Neuronal stem cell (in vitro differentiated cells): ENCODE results near the gene CCNJ.
A peak's percentile ranks its signal among the peaks of the same experiment; 100 is the strongest.

ENCODE experiments used
- DNase-seq: peaks from one replicate; pipeline ENCODE4 v3.0.0-alpha.2; 2013; ENCODE audit warnings: low spot score
- H2AFZ ChIP-seq: one replicate; pipeline ENCODE4 v1.6.1; 2013; ENCODE audit warnings: mild to moderate bottlenecking, low read length, inconsistent platforms
- H2AK5ac ChIP-seq: 2 replicates; pipeline ENCODE4 v1.6.1; 2013; ENCODE audit warnings: low read depth, mild to moderate bottlenecking, inconsistent platforms, low read length, moderate library complexity, mixed read lengths
- H2BK120ac ChIP-seq: 2 replicates; pipeline ENCODE4 v1.6.1; 2013; ENCODE audit warnings: low read depth, mild to moderate bottlenecking, inconsistent platforms, low read length, moderate library complexity, mixed read lengths
- H2BK12ac ChIP-seq: one replicate; pipeline ENCODE4 v1.6.1; 2013; ENCODE audit warnings: low read length, inconsistent platforms
- H2BK15ac ChIP-seq: 2 replicates; pipeline ENCODE4 v1.6.1; 2013; ENCODE audit warnings: mild to moderate bottlenecking, low read length, inconsistent platforms, mixed read lengths
- H2BK5ac ChIP-seq: one replicate; pipeline ENCODE4 v1.6.1; 2013; ENCODE audit warnings: inconsistent platforms, mild to moderate bottlenecking, low read length, moderate library complexity
- H3K14ac ChIP-seq: one replicate; pipeline ENCODE4 v1.6.1; 2013; ENCODE audit warnings: low read length, inconsistent platforms
- H3K18ac ChIP-seq: 2 replicates; pipeline ENCODE4 v1.6.1; 2013; ENCODE audit warnings: low read length, inconsistent platforms
- H3K23ac ChIP-seq: 2 replicates; pipeline ENCODE4 v1.6.1; 2013; ENCODE audit warnings: low read depth, mild to moderate bottlenecking, mixed read lengths, low read length, inconsistent platforms; ENCODE audit not compliant: poor library complexity
- H3K27ac ChIP-seq: replicated peaks from 3 replicates; pipeline ENCODE4 v1.5.1; 2013; ENCODE audit warnings: low read length, inconsistent platforms
- H3K27me3 ChIP-seq, 3 experiments: 2 replicates each; pipeline ENCODE4 v1.6.1; 2013; ENCODE audit warnings: low read length in 3 of 3, mild to moderate bottlenecking in 2 of 3, inconsistent platforms in 1 of 3, low read depth in 1 of 3, mixed read lengths in 1 of 3, moderate library complexity in 1 of 3; ENCODE audit not compliant: control insufficient read depth in 3 of 3, insufficient read depth in 3 of 3
- H3K36me3 ChIP-seq, 2 donors: replicated peaks in 1 of 2; 2 replicates each; pipeline ENCODE4 v1.6.1; 2013; ENCODE audit warnings: low read length in 2 of 2; ENCODE audit not compliant: control insufficient read depth in 2 of 2, insufficient read depth in 2 of 2
- H3K4ac ChIP-seq: 2 replicates; pipeline ENCODE4 v1.6.1; 2013; ENCODE audit warnings: inconsistent platforms, mild to moderate bottlenecking, low read length, moderate library complexity
- H3K4me1 ChIP-seq, 2 donors: 1 replicate in 1 of 2; 2 replicates in 1 of 2; pipeline ENCODE4 v1.6.1; 2013; ENCODE audit warnings: low read length in 2 of 2, low read depth in 1 of 2; ENCODE audit not compliant: control insufficient read depth in 2 of 2, insufficient read depth in 1 of 2
- H3K4me2 ChIP-seq: one replicate; pipeline ENCODE4 v1.6.1; 2013; ENCODE audit warnings: mild to moderate bottlenecking, low read length, inconsistent platforms; ENCODE audit not compliant: insufficient read depth, poor library complexity, severe bottlenecking
- H3K4me3 ChIP-seq, 2 donors: 2 replicates each; pipeline ENCODE4 v1.5.1; 2013; ENCODE audit warnings: low read length in 2 of 2, mild to moderate bottlenecking in 2 of 2, inconsistent platforms in 1 of 2, moderate library complexity in 1 of 2
- H3K79me1 ChIP-seq: one replicate; pipeline ENCODE4 v1.6.1; 2013; ENCODE audit warnings: low read depth, mild to moderate bottlenecking, inconsistent platforms, low read length, moderate library complexity
- H3K9ac ChIP-seq: one replicate; pipeline ENCODE4 v1.6.1; 2013; ENCODE audit warnings: mild to moderate bottlenecking, low read depth, low read length, inconsistent platforms; ENCODE audit not compliant: poor library complexity
- H3K9me3 ChIP-seq, 2 donors: replicated peaks in 1 of 2; 2 replicates each; pipeline versions ENCODE3 to v1.6.1; 2013; ENCODE audit warnings: low read length in 2 of 2, mild to moderate bottlenecking in 2 of 2, inconsistent platforms in 1 of 2, low read depth in 1 of 2, mixed read lengths in 1 of 2, moderate library complexity in 1 of 2; ENCODE audit not compliant: control insufficient read depth in 2 of 2, insufficient read depth in 1 of 2
- H4K8ac ChIP-seq: one replicate; pipeline ENCODE4 v1.6.1; 2013; ENCODE audit warnings: low read depth, mild to moderate bottlenecking, inconsistent platforms, low read length, moderate library complexity
- H4K91ac ChIP-seq: one replicate; pipeline ENCODE4 v1.6.1; 2013; ENCODE audit warnings: low read length, low read depth, mild to moderate bottlenecking, inconsistent platforms; ENCODE audit not compliant: poor library complexity
- WGBS, 2 donors: extraction: QIAGEN DNeasy Blood & Tissue Kit; methylation state at CpG; one replicate each; pipeline ENCODE4 v1.1.7; 2013; ENCODE audit warnings: missing lambda C conversion rate in 2 of 2, mixed read lengths in 1 of 2; ENCODE audit not compliant: insufficient read length in 2 of 2, insufficient replicate concordance in 1 of 2; ENCODE audit errors: extremely low coverage in 2 of 2; 5-methylcytosine and 5-hydroxymethylcytosine counted together

Gene CCNJ

DNA sequence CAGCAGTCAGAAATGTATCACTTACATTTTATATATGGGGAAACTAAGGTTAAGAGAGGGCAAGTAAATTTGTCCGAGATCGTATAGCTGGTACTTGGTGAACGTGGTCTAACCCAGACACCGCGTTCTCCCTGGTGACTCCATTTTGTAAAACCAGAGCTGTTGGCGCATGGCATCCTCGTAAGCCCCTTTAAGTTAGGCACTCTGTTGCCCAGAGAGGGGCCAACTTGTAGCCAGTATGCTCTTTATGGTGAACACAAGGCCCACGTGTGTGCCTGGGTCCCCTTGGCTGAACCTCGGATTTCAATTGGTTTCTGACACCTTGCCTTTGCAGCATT is 47.0 kb downstream of the CCNJ start:
- no peaks in the 10 kb centered on the region for H3K4me1 ChIP-seq
- no peaks in the 10 kb centered on the region for H3K9me3 ChIP-seq
- no peak overlapping the region for H4K8ac ChIP-seq
- no peak overlapping the region for H4K91ac ChIP-seq
- H3K4me2 ChIP-seq = peak overlapping the region; percentile 21
- no peak overlapping the region for H2AK5ac ChIP-seq
- DNase-seq = no peak
- no peak overlapping the region for H3K18ac ChIP-seq
- H2BK120ac ChIP-seq = no peak overlapping the region
- no peak overlapping the region for H3K14ac ChIP-seq
- H2BK15ac ChIP-seq = no peak overlapping the region
- H3K4ac ChIP-seq = no peak overlapping the region
- no peak overlapping the region for H2AFZ ChIP-seq
- no CpG with 5 or more reads among the region's 9 CpGs for WGBS, 2 donors
- H3K9ac ChIP-seq = no peak overlapping the region
- no peak overlapping the region for H3K27ac ChIP-seq
- H3K79me1 ChIP-seq = no peaks in the 10 kb centered on the region
- H3K27me3 ChIP-seq = peaks cover 0 to 23% (median 0%) of the 10 kb centered on the region in 3 experiments
- peak overlapping the region; percentile 89 for H3K23ac ChIP-seq
- H3K36me3 ChIP-seq = no peaks in the 10 kb centered on the region
- no peak overlapping the region for H2BK12ac ChIP-seq
- no peak overlapping the region for H3K4me3 ChIP-seq
- H2BK5ac ChIP-seq = no peak overlapping the region

DNA sequence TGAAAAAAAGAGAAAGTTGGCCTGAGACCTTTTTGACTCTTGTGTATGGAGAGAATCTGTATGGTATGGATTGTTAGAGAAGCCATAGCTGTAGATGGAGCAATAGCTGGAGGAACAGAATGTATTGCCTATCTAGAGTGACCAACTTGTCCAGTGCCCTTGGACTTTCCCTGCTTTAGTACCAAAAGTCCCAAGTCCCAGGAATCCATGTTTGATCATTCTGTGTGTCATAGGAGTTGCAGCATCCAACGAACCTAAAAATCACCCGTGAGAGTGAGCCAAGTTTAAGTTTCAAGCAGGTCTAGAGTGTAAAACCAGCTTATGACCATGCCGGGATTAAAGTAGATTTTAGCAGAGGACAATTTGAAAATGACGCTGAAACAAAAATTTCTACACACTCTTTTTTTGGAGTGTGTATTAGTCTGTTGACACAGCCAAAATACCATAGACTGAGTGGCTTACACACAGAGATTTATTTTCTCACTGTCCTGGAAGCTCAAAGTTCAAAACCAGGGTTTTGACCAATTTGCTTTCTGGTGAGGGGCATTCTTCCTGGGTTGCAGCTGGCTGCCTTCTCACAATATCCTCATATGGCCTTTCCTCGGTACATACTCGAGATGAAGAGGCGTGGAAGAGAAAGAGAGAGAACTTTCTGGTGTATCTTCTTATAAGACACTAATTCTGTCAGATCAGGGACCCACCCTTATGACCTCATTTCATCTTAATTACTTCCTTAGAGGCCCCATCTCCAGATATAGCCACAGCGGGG is 49.8 kb downstream of the CCNJ start:
- no peak for DNase-seq
- no peak overlapping the region for H2AK5ac ChIP-seq
- no peak overlapping the region for H3K27ac ChIP-seq
- H2BK12ac ChIP-seq = no peak overlapping the region
- H3K4me1 ChIP-seq = no peaks in the 10 kb centered on the region
- no peaks in the 10 kb centered on the region for H3K9me3 ChIP-seq
- no peak overlapping the region for H3K14ac ChIP-seq
- no peak overlapping the region for H3K4me2 ChIP-seq
- no peak overlapping the region for H3K4ac ChIP-seq
- H3K27me3 ChIP-seq = peaks cover 0 to 29% (median 0%) of the 10 kb centered on the region in 3 experiments
- H2BK15ac ChIP-seq = no peak overlapping the region
- no peaks in the 10 kb centered on the region for H3K79me1 ChIP-seq
- H3K36me3 ChIP-seq = no peaks in the 10 kb centered on the region
- H3K23ac ChIP-seq = no peak overlapping the region
- H2BK120ac ChIP-seq = no peak overlapping the region
- H2BK5ac ChIP-seq = no peak overlapping the region
- no peak overlapping the region for H4K8ac ChIP-seq
- H3K9ac ChIP-seq = no peak overlapping the region
- no peak overlapping the region for H4K91ac ChIP-seq
- H2AFZ ChIP-seq = no peak overlapping the region
- no peak overlapping the region for H3K4me3 ChIP-seq
- no CpG with 5 or more reads among the region's 8 CpGs for WGBS, 2 donors
- no peak overlapping the region for H3K18ac ChIP-seq

DNA sequence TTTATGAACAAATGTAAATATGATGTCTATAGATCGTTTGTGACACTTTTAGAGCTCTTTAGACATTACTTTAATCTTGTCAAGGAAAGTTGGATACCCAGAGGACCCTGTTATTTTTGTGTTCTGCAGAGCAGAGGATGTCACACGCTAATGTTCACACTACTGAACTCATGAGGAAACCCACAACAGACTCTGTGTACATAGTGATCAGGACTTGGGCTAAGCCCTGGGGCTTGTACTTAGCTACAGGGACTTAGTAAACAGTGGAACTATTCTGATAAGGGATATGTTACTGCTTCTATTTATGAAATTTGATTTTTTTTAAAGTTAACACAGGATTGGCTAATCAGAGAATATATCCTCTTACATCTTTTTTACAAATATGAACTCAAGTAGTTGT is 50.6 kb downstream of the CCNJ start:
- no peak overlapping the region for H3K4me3 ChIP-seq
- H2BK15ac ChIP-seq = no peak overlapping the region
- H3K27me3 ChIP-seq = peaks cover 0 to 29% (median 0%) of the 10 kb centered on the region in 3 experiments
- no CpG with 5 or more reads among the region's 2 CpGs for WGBS, 2 donors
- no peaks in the 10 kb centered on the region for H3K36me3 ChIP-seq
- no peak overlapping the region for H4K91ac ChIP-seq
- no peaks in the 10 kb centered on the region for H3K9me3 ChIP-seq
- H3K4me1 ChIP-seq = no peaks in the 10 kb centered on the region
- no peak overlapping the region for H3K4ac ChIP-seq
- H3K23ac ChIP-seq = no peak overlapping the region
- no peak overlapping the region for H3K4me2 ChIP-seq
- no peak overlapping the region for H3K18ac ChIP-seq
- H2AK5ac ChIP-seq = no peak overlapping the region
- H3K79me1 ChIP-seq = no peaks in the 10 kb centered on the region
- H2BK120ac ChIP-seq = no peak overlapping the region
- H3K14ac ChIP-seq = no peak overlapping the region
- H2AFZ ChIP-seq = no peak overlapping the region
- H2BK5ac ChIP-seq = no peak overlapping the region
- no peak overlapping the region for H4K8ac ChIP-seq
- no peak overlapping the region for H2BK12ac ChIP-seq
- H3K27ac ChIP-seq = no peak overlapping the region
- H3K9ac ChIP-seq = no peak overlapping the region
- DNase-seq = no peak

DNA sequence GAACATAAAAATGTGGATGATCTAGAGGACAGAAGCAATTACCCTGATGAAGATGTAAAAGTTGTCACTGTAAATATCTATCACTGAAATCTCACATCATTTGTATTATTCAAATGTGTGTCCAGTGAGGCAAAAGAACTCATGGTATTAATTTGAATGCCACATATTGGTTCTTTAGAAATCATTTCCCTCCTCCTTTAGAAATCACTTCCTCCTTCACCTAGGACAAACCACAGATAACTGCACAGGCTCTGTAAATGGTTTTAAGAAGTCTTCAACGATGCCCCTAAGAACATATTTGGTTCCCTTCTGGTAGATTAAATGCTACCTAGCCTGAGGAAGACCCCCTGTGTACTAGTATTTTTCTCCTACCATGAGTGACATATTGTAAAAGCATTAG is 53.6 kb downstream of the CCNJ start:
- DNase-seq = no peak
- Histone ChIP-seq H3K18ac (no peak overlapping the region), H2BK15ac (no peak overlapping the region), H3K27me3 (peaks cover 0 to 26% (median 0%) of the 10 kb centered on the region in 3 experiments), H3K79me1 (no peaks in the 10 kb centered on the region), H3K4me3 (no peak overlapping the region), H3K36me3 (no peaks in the 10 kb centered on the region), H4K91ac (no peak overlapping the region), H3K14ac (no peak overlapping the region), H2BK12ac (no peak overlapping the region), H2AFZ (no peak overlapping the region), H3K27ac (no peak overlapping the region), H2AK5ac (no peak overlapping the region), H3K4me2 (no peak overlapping the region), H3K23ac (no peak overlapping the region), H4K8ac (no peak overlapping the region), H3K4me1 (no peaks in the 10 kb centered on the region), H2BK120ac (no peak overlapping the region), H3K9ac (no peak overlapping the region), H3K9me3 (no peaks in the 10 kb centered on the region), H2BK5ac (no peak overlapping the region), H3K4ac (no peak overlapping the region)
- no CpG with 5 or more reads among the region's 1 CpG for WGBS, 2 donors
